H9 (cell line): Measurements from ENCODE around the gene MICAL2. TPM values are rescaled to one million over a fixed set of nuclear protein-coding genes. Genes with fewer than 3 reads are reported as not detected.
A peak's percentile ranks its signal among the peaks of the same experiment; 100 is the strongest.

Source experiments
- DNase-seq: peaks from one replicate; pipeline ENCODE4 v3.0.0-alpha.2; 2017
- H2AFZ ChIP-seq: one replicate; pipeline ENCODE4 v1.6.1; 2013; ENCODE audit warnings: mild to moderate bottlenecking, low read length, control low read depth, moderate library complexity
- H2AK5ac ChIP-seq: 2 replicates; pipeline ENCODE4 v1.6.1; 2013; ENCODE audit warnings: low read length, control low read depth, mixed read lengths; ENCODE audit not compliant: insufficient read length
- H2BK120ac ChIP-seq: one replicate; pipeline ENCODE4 v1.6.1; 2013; ENCODE audit warnings: low read depth, mild to moderate bottlenecking, low read length, control low read depth, inconsistent platforms; ENCODE audit not compliant: poor library complexity, severe bottlenecking
- H2BK12ac ChIP-seq: 2 replicates; pipeline ENCODE4 v1.6.1; 2013; ENCODE audit warnings: low read length, control low read depth, mixed read lengths, low read depth; ENCODE audit not compliant: insufficient read length
- H2BK15ac ChIP-seq: 2 replicates; pipeline ENCODE4 v1.6.1; 2013; ENCODE audit warnings: low read depth, low read length, control low read depth
- H2BK20ac ChIP-seq: one replicate; pipeline ENCODE4 v1.6.1; 2013; ENCODE audit warnings: low read depth, mild to moderate bottlenecking, low read length, control low read depth, inconsistent platforms; ENCODE audit not compliant: poor library complexity, severe bottlenecking
- H2BK5ac ChIP-seq: 2 replicates; pipeline ENCODE4 v1.6.1; 2013; ENCODE audit warnings: low read length, control low read depth, mixed read lengths; ENCODE audit not compliant: insufficient read length
- H3K14ac ChIP-seq: 2 replicates; pipeline ENCODE4 v1.6.1; 2013; ENCODE audit warnings: low read length, control low read depth; ENCODE audit not compliant: insufficient read depth
- H3K18ac ChIP-seq: 2 replicates; pipeline ENCODE4 v1.6.1; 2013; ENCODE audit warnings: low read depth, mild to moderate bottlenecking, mixed read lengths, low read length, control low read depth; ENCODE audit not compliant: insufficient read length
- H3K23ac ChIP-seq: 2 replicates; pipeline ENCODE4 v1.6.1; 2013; ENCODE audit warnings: low read length, control low read depth, mixed read lengths, low read depth; ENCODE audit not compliant: insufficient read length
- H3K23me2 ChIP-seq: 2 replicates; pipeline ENCODE4 v1.6.1; 2013; ENCODE audit warnings: low read depth, mild to moderate bottlenecking, mixed read lengths, low read length, control low read depth; ENCODE audit not compliant: insufficient read length, poor library complexity, severe bottlenecking
- H3K27ac ChIP-seq: 2 replicates; pipeline ENCODE4 v1.5.1; 2013; ENCODE audit warnings: low read length, control low read depth, mixed read lengths, low read depth; ENCODE audit not compliant: insufficient read length
- H3K27me3 ChIP-seq: 2 replicates; pipeline ENCODE4 v1.6.1; 2013; ENCODE audit warnings: low read length, control low read depth, inconsistent platforms; ENCODE audit not compliant: insufficient read depth
- H3K4ac ChIP-seq: 2 replicates; pipeline ENCODE4 v1.6.1; 2013; ENCODE audit warnings: low read depth, mild to moderate bottlenecking, control low read depth, inconsistent platforms, low read length, moderate library complexity
- H3K4me1 ChIP-seq: 2 replicates; pipeline ENCODE4 v1.6.1; 2013; ENCODE audit warnings: low read length, control low read depth, inconsistent platforms; ENCODE audit not compliant: insufficient read depth
- H3K4me2 ChIP-seq: 2 replicates; pipeline ENCODE4 v1.6.1; 2013; ENCODE audit warnings: low read length, control low read depth, mixed read lengths; ENCODE audit not compliant: insufficient read length, insufficient read depth
- H3K56ac ChIP-seq: 2 replicates; pipeline ENCODE4 v1.6.1; 2013; ENCODE audit warnings: low read depth, mild to moderate bottlenecking, mixed read lengths, low read length, control low read depth; ENCODE audit not compliant: insufficient read length
- H3K79me1 ChIP-seq: 2 replicates; pipeline ENCODE4 v1.6.1; 2013; ENCODE audit warnings: low read depth, mild to moderate bottlenecking, moderate library complexity, low read length, control low read depth, inconsistent platforms; ENCODE audit not compliant: insufficient read depth, poor library complexity, severe bottlenecking
- H3K79me2 ChIP-seq: 2 replicates; pipeline ENCODE4 v1.6.1; 2013; ENCODE audit warnings: low read length, control low read depth, inconsistent platforms; ENCODE audit not compliant: insufficient read depth
- H3K9ac ChIP-seq: 2 replicates; pipeline ENCODE4 v1.6.1; 2013; ENCODE audit warnings: low read length, control low read depth, mixed read lengths; ENCODE audit not compliant: insufficient read length; ENCODE audit errors: extremely low read depth
- H3K9me3 ChIP-seq: one replicate; pipeline ENCODE4 v1.6.1; 2013; ENCODE audit warnings: low read depth, low read length, inconsistent platforms; ENCODE audit not compliant: control insufficient read depth
- H3T11ph ChIP-seq: one replicate; pipeline ENCODE4 v1.6.1; 2013; ENCODE audit warnings: mild to moderate bottlenecking, low read length, control low read depth, inconsistent platforms
- H4K20me1 ChIP-seq: one replicate; pipeline ENCODE4 v1.6.1; 2013; ENCODE audit not compliant: control insufficient read depth, insufficient read length, insufficient read depth
- H4K5ac ChIP-seq: 2 replicates; pipeline ENCODE4 v1.6.1; 2013; ENCODE audit warnings: low read depth, mild to moderate bottlenecking, mixed read lengths, low read length, control low read depth; ENCODE audit not compliant: insufficient read length
- H4K8ac ChIP-seq: replicated peaks from 2 replicates; pipeline ENCODE4 v1.6.1; 2013; ENCODE audit warnings: low read length, control low read depth, mixed read lengths, low read depth; ENCODE audit not compliant: insufficient read length
- H4K91ac ChIP-seq: 2 replicates; pipeline ENCODE4 v1.6.1; 2013; ENCODE audit warnings: low read depth, mild to moderate bottlenecking, moderate library complexity, mixed read lengths, low read length, control low read depth; ENCODE audit not compliant: insufficient read length
- H3K27ac Mint-ChIP-seq, 3 experiments: 2 replicates in 2 of 3; 3 replicates in 1 of 3; pipeline ENCODE4 v1.8.0; 2020 to 2021; ENCODE audit warnings: mixed read lengths in 3 of 3, mild to moderate bottlenecking in 1 of 3, moderate library complexity in 1 of 3
- H3K27me3 Mint-ChIP-seq: 2 replicates; pipeline ENCODE4 v1.8.0; 2021; ENCODE audit warnings: low read depth, mild to moderate bottlenecking, moderate library complexity, mixed read lengths
- H3K36me3 Mint-ChIP-seq, 3 experiments: 2 replicates in 2 of 3; 3 replicates in 1 of 3; pipeline ENCODE4 v1.8.0; 2020 to 2021; ENCODE audit warnings: low read depth in 3 of 3, mixed read lengths in 3 of 3; ENCODE audit not compliant: insufficient read depth in 1 of 3
- H3K4me1 Mint-ChIP-seq, 2 experiments: 2 replicates each; pipeline ENCODE4 v1.8.0; 2020; ENCODE audit warnings: mixed read lengths in 2 of 2
- H3K4me3 Mint-ChIP-seq, 2 experiments: 2 replicates in 1 of 2; 3 replicates in 1 of 2; pipeline ENCODE4 v1.8.0; 2020 to 2021; ENCODE audit warnings: mild to moderate bottlenecking in 2 of 2, mixed read lengths in 2 of 2, moderate library complexity in 1 of 2
- H3K9me3 Mint-ChIP-seq, 2 experiments: 2 replicates in 1 of 2; 3 replicates in 1 of 2; pipeline ENCODE4 v1.8.0; 2020; ENCODE audit warnings: mild to moderate bottlenecking in 2 of 2, mixed read lengths in 2 of 2, moderate library complexity in 1 of 2
- WGBS: extraction: QIAGEN DNeasy Blood & Tissue Kit; methylation state at CpG from one replicate; pipeline ENCODE4 v1.1.7; 2013; ENCODE audit warnings: missing lambda C conversion rate, low lambda C conversion rate, mixed read lengths; ENCODE audit not compliant: insufficient read length; ENCODE audit errors: extremely low coverage; 5-methylcytosine and 5-hydroxymethylcytosine counted together
- total RNA-seq: library from RNA; stranded (reverse); gene quantifications from 2 replicates; pipeline ENCODE4 v1.2.1, GENCODE V29; 2021
- TF ChIP-seq, protein P1 (sequence below): fragments of 200-600 bp; sonication (generic); conservative IDR thresholded peaks from 3 replicates; pipeline ENCODE4 v1.8.0; 2021; ENCODE audit warnings: antibody characterized with exemption, mild to moderate bottlenecking

The MICAL2 gene
- total RNA-seq, 1 experiment from 2014 or later = 4.7 TPM

DNA sequence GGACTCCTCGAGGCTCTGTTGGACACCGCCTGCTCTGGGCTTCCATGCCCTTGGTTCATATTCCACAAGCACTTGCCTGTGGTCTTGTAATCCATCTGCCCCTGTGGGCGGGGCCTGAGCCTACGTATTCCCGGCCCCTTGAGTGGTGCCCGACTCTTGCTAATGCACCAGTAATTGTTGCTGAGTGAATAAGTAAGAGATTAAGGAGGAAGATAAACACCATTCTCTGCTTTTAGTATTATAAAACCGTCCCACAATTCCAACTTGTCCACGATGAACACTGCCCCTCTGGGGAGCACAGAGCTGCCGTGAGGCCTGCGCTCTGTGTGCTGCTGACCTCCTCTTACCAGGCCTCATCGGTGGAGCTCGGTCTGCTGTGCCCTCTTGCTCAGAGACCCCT lies 50.3 kb downstream of the MICAL2 start:
- H3K9me3 Mint-ChIP-seq = no peaks in the 10 kb centered on the region; a peak in 1 of 5 replicates
- Histone ChIP-seq H3K14ac (no peak overlapping the region), H3K9ac (no peak overlapping the region), H3K4me2 (no peak overlapping the region), H3K79me2 (no peaks in the 10 kb centered on the region), H3K23ac (no peak overlapping the region), H3K4me1 (no peaks in the 10 kb centered on the region), H3K79me1 (no peaks in the 10 kb centered on the region), H2BK120ac (no peak overlapping the region), H4K5ac (no peak overlapping the region), H2BK15ac (no peak overlapping the region), H2BK20ac (no peak overlapping the region), H4K8ac (no peak overlapping the region), H3K56ac (no peak overlapping the region), H3T11ph (no peak overlapping the region), H2AK5ac (no peak overlapping the region), H3K27ac (no peak overlapping the region), H3K4ac (no peak overlapping the region), H2AFZ (no peak overlapping the region), H3K23me2 (no peaks in the 10 kb centered on the region), H3K18ac (no peak overlapping the region), H2BK12ac (no peak overlapping the region), H3K27me3 (no peaks in the 10 kb centered on the region), H3K9me3 (no peaks in the 10 kb centered on the region), H4K20me1 (no peaks in the 10 kb centered on the region), H2BK5ac (no peak overlapping the region), H4K91ac (no peak overlapping the region)
- H3K27ac Mint-ChIP-seq = peak overlapping the region in 1 of 3 experiments; percentile 53; a peak in 2 of 7 replicates
- TF ChIP-seq, protein P1, sequence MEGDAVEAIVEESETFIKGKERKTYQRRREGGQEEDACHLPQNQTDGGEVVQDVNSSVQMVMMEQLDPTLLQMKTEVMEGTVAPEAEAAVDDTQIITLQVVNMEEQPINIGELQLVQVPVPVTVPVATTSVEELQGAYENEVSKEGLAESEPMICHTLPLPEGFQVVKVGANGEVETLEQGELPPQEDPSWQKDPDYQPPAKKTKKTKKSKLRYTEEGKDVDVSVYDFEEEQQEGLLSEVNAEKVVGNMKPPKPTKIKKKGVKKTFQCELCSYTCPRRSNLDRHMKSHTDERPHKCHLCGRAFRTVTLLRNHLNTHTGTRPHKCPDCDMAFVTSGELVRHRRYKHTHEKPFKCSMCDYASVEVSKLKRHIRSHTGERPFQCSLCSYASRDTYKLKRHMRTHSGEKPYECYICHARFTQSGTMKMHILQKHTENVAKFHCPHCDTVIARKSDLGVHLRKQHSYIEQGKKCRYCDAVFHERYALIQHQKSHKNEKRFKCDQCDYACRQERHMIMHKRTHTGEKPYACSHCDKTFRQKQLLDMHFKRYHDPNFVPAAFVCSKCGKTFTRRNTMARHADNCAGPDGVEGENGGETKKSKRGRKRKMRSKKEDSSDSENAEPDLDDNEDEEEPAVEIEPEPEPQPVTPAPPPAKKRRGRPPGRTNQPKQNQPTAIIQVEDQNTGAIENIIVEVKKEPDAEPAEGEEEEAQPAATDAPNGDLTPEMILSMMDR = no peak
- no peak overlapping the region for H3K4me3 Mint-ChIP-seq
- WGBS = no CpG with 5 or more reads among the region's 12 CpGs
- H3K27me3 Mint-ChIP-seq = peaks cover 1% of the 10 kb centered on the region; the same call in 1 of the 2 replicates
- H3K4me1 Mint-ChIP-seq = peaks cover 9 to 18% of the 10 kb centered on the region in 2 experiments
- H3K36me3 Mint-ChIP-seq = no peaks in the 10 kb centered on the region; a peak in 1 of 7 replicates
- no peak for DNase-seq
